ENCODE results near the gene ZSWIM5. TPM values are rescaled to one million over a fixed set of nuclear protein-coding genes. Genes with fewer than 3 reads are reported as not detected.
"Not testable (repeated sequence)": the region's sequence is repeated elsewhere in the genome, so short reads cannot be mapped to it uniquely, and the experiment has no call there.

Gene ZSWIM5
- total and polyA plus RNA-seq, 2 experiments from 2014 or later: 2.0 to 4.0 TPM

DNA sequence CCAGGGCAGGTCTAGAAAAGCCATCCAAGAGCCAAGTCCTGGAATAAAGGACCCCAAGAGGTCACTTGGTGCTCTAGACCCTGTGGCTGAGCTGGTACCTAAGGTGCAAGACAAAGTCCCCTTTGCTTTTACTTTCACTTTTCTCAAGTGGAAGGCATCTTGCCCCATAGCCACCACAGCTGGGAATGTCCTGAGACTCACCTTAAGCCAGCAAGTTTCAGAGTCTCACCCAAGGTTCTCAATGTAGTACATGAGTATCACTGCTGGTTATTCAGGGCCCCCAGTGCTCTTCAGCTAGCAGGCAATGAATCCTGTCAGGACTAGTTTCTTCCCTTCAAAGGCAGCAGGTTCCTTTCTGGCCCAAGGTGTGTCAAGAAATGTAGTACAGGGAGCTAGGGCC is 126.9 kb downstream of the ZSWIM5 start:
- Histone ChIP-seq H3K9me2 (replicated peaks; ENCODE audit: insufficient read depth) (no peaks in the 10 kb centered on the region), H3K36me3 (replicated peaks; ENCODE audit: insufficient read depth, low read depth) (no peaks in the 10 kb centered on the region), H3K4me1 (ENCODE audit: insufficient read depth) (no peaks in the 10 kb centered on the region), H3K27ac (no peak overlapping the region), H4K20me1 (ENCODE audit: insufficient read depth, poor library complexity, severe bottlenecking) (no peaks in the 10 kb centered on the region), H3K27me3 (no peaks in the 10 kb centered on the region), H3K79me2 (no peaks in the 10 kb centered on the region), H3K4me3 (no peak overlapping the region), H3K9me3 (ENCODE audit: low read depth) (no peaks in the 10 kb centered on the region), H2AFZ (no peak overlapping the region), H3K4me2 (no peak overlapping the region)
- DNase-seq (ENCODE audit: low spot score): no peak
- TF ChIP-seq EZH2 (IDR thresholded peaks at IDR 0.05; ENCODE audit: borderline replicate concordance): no peak
- TF ChIP-seq, protein P1, sequence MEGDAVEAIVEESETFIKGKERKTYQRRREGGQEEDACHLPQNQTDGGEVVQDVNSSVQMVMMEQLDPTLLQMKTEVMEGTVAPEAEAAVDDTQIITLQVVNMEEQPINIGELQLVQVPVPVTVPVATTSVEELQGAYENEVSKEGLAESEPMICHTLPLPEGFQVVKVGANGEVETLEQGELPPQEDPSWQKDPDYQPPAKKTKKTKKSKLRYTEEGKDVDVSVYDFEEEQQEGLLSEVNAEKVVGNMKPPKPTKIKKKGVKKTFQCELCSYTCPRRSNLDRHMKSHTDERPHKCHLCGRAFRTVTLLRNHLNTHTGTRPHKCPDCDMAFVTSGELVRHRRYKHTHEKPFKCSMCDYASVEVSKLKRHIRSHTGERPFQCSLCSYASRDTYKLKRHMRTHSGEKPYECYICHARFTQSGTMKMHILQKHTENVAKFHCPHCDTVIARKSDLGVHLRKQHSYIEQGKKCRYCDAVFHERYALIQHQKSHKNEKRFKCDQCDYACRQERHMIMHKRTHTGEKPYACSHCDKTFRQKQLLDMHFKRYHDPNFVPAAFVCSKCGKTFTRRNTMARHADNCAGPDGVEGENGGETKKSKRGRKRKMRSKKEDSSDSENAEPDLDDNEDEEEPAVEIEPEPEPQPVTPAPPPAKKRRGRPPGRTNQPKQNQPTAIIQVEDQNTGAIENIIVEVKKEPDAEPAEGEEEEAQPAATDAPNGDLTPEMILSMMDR (IDR thresholded peaks at IDR 0.05; ENCODE audit: poor library complexity): no peak
- no peak for TF ChIP-seq EZH2phosphoT487 (IDR thresholded peaks at IDR 0.05; ENCODE audit: low read depth, severe bottlenecking, unreplicated experiment)

DNA sequence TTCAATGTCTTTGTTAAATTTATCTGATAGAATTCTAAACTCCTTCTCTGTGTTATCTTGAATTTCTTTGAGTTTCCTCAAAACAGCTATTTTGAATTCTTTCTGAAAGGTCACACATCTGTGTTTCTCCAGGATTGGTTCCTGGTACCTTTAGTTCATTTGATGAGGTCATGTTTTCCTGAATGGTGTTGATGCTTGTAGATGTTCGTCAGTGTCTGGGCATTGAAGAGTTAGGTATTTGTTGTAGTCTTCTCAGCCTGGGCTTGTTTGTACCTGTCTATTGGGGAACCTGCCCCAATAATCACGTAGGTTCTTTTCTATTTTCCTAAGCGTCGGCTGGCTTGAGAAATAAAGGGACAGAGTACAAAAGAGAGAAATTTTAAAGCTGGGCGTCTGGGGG is 129.4 kb downstream of the ZSWIM5 start:
- not testable (repeated sequence) for H3K27me3 ChIP-seq; H3K9me3 ChIP-seq (ENCODE audit: low read depth); H3K4me1 ChIP-seq (ENCODE audit: insufficient read depth); H3K79me2 ChIP-seq; H3K27ac ChIP-seq; H3K4me2 ChIP-seq; H4K20me1 ChIP-seq (ENCODE audit: insufficient read depth, poor library complexity, severe bottlenecking); H3K9me2 ChIP-seq (replicated peaks; ENCODE audit: insufficient read depth); H3K36me3 ChIP-seq (replicated peaks; ENCODE audit: insufficient read depth, low read depth); H2AFZ ChIP-seq; H3K4me3 ChIP-seq; DNase-seq (ENCODE audit: low spot score)
- WGBS (ENCODE audit: low lambda C conversion rate, missing lambda C conversion rate): 92% methylated on average over 5 of the region's 5 CpGs

DNA sequence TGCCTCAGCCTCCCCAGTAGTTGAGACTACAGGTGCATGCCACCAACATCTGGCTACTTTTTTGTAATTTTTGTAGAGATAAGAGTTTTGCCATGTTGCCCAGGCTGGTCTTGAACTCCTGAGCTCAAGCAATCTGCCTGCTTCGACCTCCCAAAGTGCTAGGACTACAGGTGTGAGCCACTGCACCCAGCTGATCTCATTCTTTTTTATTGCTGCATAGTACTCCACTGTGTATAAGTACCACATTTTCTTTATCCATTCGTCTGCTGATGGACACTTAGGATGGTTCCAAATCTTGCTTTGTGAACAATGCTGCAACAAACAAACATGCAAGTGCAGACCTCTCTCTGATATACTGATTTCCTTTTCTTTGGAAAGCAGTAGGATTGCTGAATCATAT is 134.8 kb downstream of the ZSWIM5 start:
- no peak overlapping the region for H3K4me3 ChIP-seq
- TF ChIP-seq EZH2 (IDR thresholded peaks at IDR 0.05; ENCODE audit: borderline replicate concordance) (no peak), EZH2phosphoT487 (IDR thresholded peaks at IDR 0.05; ENCODE audit: low read depth, severe bottlenecking, unreplicated experiment) (no peak)

DNA sequence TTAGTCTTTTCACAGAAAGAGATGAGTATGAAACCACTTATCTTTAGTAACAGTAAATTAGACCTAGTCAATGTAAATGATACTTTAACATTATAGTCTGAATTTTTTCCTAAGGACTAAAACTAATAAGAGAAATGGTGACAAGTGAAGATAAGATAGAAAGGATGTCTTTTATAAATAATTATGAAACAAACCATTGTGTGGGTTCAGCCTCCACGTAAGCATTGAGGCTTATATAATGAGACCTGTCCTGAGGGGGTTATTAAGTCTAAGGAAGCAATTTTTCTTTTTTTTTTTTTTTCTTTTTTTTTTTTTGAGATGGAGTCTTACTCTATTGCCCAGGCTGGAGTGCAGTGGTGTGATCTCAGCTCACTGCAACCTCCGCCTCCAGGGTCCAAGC is 138.6 kb downstream of the ZSWIM5 start:
- H3K27me3 ChIP-seq: no peaks in the 10 kb centered on the region
- no peaks in the 10 kb centered on the region for H3K4me1 ChIP-seq (ENCODE audit: insufficient read depth)
- TF ChIP-seq, protein P1 (IDR thresholded peaks at IDR 0.05; ENCODE audit: poor library complexity): no peak
- TF ChIP-seq EZH2phosphoT487 (IDR thresholded peaks at IDR 0.05; ENCODE audit: low read depth, severe bottlenecking, unreplicated experiment) (no peak), EZH2 (IDR thresholded peaks at IDR 0.05; ENCODE audit: borderline replicate concordance) (no peak)
- H3K79me2 ChIP-seq: no peaks in the 10 kb centered on the region
- DNase-seq (ENCODE audit: low spot score): no peak
- H3K27ac ChIP-seq: no peak overlapping the region
- 97% methylated on average over 2 of the region's 2 CpGs for WGBS (ENCODE audit: low lambda C conversion rate, missing lambda C conversion rate)
- H4K20me1 ChIP-seq (ENCODE audit: insufficient read depth, poor library complexity, severe bottlenecking): no peaks in the 10 kb centered on the region
- no peak overlapping the region for H3K4me2 ChIP-seq
- no peak overlapping the region for H3K4me3 ChIP-seq
- H2AFZ ChIP-seq: no peak overlapping the region
- H3K36me3 ChIP-seq (replicated peaks; ENCODE audit: insufficient read depth, low read depth): no peaks in the 10 kb centered on the region
- H3K9me3 ChIP-seq (ENCODE audit: low read depth): no peaks in the 10 kb centered on the region
- no peaks in the 10 kb centered on the region for H3K9me2 ChIP-seq (replicated peaks; ENCODE audit: insufficient read depth)

More for the DNA sequence above, 134.8 kb downstream of the ZSWIM5 start:
- no peaks in the 10 kb centered on the region for H3K79me2 ChIP-seq
- no peaks in the 10 kb centered on the region for H3K4me1 ChIP-seq (ENCODE audit: insufficient read depth)
- DNase-seq (ENCODE audit: low spot score): no peak
- H3K27ac ChIP-seq: no peak overlapping the region
- 77% methylated on average over 2 of the region's 2 CpGs for WGBS (ENCODE audit: low lambda C conversion rate, missing lambda C conversion rate)
- H3K27me3 ChIP-seq: no peaks in the 10 kb centered on the region
- no peaks in the 10 kb centered on the region for H3K9me3 ChIP-seq (ENCODE audit: low read depth)
- no peaks in the 10 kb centered on the region for H3K9me2 ChIP-seq (replicated peaks; ENCODE audit: insufficient read depth)
- no peaks in the 10 kb centered on the region for H4K20me1 ChIP-seq (ENCODE audit: insufficient read depth, poor library complexity, severe bottlenecking)
- no peak overlapping the region for H3K4me2 ChIP-seq
- no peak overlapping the region for H2AFZ ChIP-seq
- H3K36me3 ChIP-seq (replicated peaks; ENCODE audit: insufficient read depth, low read depth): no peaks in the 10 kb centered on the region

Measured in hepatocyte (in vitro differentiated cells).